ENCODE results near the gene COX7A2L.
"Not testable (repeated sequence)": the region's sequence is repeated elsewhere in the genome, so short reads cannot be mapped to it uniquely, and the experiment has no call there.

COX7A2L gene

DNA sequence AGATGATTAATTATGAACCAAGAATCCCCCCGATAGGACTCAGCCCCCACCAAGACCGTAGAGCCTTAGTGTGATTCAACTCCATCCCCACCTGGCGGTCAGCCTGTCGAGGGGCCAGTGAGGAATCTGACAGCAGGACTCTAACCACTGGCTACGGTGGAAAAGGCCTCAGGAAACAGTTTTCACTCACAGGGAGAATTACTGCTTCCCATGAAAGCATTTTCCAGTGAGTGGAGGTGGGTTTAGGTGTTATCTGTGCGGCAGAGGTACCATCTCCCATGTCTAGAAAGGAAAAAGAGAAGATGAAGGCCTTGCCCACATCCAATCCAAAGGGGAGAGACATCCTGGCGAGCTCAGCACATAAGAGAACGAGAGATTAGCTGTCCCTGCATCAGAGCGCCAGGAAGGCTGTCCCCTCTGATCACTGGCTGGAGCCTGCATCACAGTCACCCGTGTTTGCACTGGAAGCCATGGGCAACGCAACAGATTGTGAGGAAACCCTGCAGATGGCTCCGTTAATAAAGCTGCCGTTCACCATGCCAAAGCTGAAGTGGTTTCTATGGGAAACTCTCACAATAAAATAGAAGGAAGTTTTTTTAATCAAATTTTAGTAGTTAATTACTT lies 22.3 kb downstream of the COX7A2L start:
- no peak for DNase-seq

DNA sequence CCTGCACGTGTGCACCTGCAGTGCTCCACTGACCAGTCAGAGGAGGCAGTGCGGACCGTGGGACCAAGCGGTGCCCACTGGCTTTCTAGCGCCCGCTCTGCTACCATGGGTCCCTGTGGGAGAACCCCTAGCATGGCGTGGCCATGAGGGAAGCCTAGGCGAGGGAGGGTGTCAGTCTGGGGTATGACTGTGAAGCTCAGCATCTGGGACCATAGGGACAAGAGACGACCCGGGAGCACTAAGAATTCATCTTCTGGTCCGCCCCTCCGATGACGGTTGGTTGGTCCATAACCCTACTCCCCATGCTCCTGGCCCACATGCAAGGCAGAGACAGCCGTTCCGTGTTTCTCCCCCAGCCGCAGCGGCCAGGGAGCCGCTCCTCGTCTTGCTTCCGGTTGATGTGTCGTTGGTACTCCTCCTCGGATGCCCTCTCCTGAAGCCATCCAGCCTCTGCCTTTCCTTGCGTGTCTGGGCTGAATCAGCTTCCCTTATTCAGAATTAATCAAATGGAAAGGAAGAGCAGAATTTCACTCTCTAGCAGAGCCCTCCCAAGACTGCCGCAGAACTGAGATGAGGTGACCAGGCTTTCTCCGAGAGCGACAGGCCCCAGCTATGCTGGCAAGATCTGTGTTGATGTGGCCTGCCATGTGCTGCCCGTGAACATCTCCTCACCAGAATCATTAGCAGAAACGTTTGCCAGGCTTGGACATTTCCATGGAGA lies 23.0 kb downstream of the COX7A2L start:
- DNase-seq: no peak

DNA sequence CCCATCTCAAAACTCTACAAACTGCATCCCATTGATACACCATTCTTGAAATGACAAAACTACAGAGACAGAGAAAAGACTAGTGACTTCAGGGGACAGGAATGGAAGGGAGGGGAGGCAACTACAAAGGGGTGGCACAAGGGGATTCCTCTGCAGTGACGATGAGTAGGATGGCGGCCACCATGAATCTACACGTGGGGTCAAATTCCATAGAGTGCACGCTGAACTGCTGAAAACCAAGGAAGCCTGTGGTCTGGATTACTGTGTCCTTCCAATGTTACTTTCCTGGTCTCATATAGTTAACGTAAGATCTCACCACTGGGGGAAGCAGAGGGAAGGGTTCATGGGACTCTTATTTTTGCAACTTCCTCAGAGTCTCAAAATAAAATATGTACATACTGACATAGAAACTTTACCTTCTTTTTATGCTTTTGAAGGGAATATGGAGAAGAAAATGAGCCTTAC lies 23.6 kb downstream of the COX7A2L start:
- no peak for DNase-seq

DNA sequence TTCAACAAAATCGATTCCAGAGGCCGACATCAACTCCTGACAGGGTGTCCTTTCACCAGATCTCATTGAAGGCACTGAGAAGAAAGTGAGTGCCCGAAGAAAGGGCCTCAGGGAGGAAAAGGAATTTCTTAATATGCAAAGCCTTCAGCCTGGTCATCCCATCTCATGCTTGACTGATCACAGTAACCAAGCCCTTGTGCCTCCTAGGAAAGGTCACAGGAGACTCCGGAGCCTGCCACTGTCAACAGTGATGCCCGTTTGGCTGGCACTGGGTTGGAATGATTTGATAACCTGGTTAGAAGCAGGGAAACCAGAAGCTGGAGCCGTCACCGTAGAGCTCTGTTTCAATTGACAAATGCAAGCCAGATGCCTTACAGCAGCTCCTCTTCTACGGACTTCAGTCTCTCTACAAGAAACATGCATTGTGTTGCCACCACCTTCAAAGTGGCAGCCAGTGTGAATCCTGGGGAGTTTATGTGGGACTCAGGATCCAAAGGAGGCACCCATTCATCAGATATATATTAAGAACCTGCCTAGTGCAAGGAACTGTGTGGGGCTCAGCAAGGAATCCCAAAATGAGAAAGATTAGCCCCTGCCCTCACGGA lies 24.6 kb downstream of the COX7A2L start:
- DNase-seq: no peak

DNA sequence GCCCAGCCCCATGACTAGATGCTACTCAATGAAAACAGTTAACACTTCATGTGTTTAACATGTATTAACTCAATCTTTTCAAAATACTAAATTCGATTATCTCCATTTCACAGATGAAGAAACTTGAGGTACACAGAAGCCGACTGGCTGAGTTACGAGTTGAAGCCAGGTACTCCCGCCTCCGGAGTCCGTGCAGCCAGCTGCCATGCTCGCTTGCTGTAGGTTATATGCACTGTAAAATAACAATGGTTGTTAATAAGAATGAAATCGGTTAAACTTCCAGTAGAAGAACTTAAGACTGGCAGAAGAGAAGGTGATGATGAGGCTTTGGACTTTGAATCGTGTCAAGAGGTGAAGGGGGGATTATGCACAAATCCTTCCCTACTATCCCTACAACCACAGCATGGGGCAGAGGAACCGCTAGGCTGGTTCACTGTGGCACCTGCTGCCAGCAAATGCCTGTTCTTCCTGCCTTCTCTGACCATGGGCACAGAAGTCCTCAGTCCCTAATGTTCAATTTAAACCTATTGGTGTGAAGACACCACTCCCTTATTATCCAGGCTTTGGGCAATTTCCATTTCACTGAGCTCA lies 25.4 kb downstream of the COX7A2L start:
- DNase-seq: no peak

DNA sequence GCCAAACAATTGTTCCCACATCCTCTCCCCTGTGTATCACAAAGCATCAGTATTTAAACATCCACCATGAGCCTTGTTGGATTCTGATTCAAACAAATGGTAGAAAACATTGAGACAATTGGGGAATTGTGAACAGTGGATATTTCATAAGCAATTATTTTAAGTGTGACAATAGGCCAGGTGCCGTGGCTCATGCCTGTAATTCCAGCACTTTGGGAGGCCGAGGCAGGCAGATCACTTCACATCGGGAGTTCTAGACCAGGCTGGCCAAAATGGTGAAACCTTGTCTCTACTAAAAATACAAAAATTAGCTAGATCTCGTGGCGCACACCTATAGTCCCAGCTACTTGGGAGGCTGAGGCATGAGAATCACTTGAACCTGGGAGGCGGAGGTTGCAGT lies 26.2 kb downstream of the COX7A2L start:
- not testable (repeated sequence) for DNase-seq

DNA sequence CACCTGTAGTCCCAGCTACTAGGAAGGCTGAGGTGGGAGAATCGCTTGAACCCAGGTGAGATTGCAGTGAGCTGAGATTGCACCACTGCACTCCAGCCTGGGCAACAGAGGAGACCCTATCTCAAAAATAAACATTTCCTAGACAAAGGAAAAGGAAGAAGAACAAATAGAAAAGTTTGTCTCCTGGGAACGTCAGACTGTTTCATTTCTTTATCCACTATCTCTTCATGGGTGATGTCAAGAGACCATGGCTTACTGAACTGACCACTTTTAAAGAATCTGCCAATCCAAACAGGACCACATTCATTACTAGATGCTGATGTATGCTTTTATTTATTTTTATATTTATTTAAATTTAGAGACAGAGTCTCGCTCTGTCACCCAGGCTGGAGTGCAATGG lies 26.8 kb downstream of the COX7A2L start:
- no peak for DNase-seq

DNA sequence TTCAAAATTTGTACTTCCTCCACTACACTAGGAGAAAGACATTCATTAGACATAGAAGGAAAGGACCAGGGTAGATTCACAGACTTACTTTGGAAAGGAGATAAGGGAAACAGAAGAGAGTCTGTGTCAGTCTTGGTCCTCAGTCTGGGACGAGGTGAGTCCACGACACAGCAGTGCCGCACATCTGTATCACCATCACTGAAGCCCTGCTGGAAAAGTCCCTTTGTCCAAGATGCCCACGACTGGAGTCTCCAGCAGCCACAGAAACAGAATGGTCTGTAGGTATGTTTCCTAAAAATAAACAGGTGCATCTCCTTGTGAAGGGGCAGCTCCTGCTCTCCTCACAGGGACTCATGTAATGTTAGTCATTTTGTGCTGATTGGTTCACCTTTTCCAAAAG lies 27.4 kb downstream of the COX7A2L start:
- DNase-seq: no peak

DNA sequence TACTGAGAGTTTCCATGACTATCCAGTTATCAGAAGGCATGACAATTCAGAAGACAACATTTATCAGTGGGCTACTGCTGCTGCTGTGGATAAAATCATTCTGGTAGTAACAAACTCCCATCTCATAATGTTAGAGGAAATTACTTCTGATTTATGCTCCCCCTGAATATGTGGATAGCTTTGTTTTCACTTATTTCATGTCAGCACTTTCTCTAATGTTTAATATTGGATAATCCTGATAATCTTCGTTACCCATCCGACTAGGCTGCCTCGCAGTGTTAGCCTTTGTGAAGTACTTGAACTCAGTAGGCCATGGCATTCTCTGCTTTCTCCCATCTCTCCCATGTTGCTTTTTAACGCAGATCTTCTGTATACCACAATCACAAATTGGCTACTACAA lies 28.4 kb downstream of the COX7A2L start:
- DNase-seq: no peak

DNA sequence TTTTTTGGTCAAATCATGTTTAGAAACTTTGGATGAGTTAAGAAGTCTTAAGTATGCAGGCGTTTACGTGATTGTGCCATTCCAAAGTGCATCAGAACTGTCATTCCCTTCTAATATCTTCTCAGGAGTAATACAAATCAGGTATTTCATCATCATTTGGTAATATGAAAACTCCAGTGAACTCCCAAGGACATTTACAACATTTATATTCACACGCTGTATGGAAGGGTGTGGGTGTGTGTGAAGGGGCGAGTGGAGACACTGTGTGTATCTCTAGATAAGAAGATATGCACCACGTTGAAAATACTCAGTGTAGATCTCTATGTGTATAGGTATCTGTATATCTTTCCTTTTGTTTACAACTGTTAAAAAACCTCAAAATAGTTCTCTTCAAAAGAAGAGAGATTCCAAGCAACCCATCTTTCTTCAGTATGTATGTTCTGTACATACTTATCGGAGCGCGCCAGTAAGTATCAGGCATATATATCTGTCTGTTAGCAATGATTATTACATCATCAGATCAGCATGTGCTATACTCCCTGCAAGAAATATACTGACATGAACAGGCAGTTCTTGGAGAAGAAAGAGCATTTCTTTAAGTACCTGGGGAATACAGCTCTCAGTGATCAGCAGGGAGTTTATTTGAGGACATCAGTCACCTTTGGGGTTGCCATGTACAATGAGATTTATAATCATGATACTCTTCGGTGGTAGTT lies 29.3 kb downstream of the COX7A2L start:
- DNase-seq: no peak

DNA sequence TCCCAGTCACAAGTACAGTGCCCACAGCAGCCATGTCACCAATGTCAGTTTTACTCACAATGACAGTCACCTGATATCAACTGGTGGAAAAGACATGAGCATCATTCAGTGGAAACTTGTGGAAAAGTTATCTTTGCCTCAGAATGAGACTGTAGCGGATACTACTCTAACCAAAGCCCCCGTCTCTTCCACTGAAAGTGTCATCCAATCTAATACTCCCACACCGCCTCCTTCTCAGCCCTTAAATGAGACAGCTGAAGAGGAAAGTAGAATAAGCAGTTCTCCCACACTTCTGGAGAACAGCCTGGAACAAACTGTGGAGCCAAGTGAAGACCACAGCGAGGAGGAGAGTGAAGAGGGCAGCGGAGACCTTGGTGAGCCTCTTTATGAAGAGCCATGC lies 31.3 kb downstream of the COX7A2L start:
- no peak for DNase-seq

DNA sequence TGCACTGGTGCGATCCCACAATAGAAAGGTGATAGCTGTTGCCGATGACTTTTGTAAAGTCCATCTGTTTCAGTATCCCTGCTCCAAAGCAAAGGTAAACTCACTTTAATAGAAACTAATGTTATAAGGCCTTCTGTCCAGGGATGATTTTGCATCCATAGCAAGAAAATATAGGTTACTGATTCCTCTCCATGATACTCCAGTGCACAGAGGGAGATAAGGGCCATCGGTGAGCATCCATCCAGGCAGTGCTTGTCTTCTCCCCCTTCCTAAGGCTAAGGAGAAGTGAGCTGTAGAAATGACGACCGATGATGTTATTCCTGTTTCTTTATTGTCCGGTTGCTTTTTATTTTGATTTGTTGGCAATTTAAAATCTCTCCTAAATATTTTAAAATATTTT lies 32.1 kb downstream of the COX7A2L start:
- no peak for DNase-seq

DNA sequence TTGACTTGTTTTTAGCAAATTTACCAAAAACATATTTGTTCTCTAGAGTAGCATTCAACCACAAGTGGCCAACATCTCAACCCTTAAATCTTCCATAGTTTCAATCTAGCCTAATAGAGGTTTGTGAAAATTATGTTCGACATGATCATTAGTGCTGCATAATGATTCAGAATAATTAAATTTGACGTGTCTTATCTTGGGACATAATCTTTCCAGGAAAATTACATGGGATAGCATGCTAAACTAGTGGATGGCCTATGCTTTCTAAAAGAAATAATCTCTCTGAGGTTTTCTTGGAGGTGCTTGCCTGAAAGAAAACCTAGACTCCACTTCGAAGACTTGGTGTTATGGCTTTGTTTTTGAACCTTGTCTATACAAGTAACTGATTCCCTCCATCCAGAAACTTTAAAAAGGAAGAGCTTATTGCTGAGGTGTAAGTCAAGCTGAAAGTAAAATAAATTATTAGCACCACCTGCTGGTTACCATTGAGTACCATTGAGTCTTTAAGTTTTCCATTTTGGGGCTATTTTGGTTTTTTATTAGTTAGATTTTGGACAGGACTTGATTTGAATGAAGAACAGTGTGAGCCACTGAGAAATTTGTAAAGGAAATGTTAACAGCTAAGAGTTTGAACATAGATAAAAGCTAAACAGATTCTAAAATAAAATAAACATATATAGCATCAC lies 32.7 kb downstream of the COX7A2L start:
- no peak for DNase-seq

DNA sequence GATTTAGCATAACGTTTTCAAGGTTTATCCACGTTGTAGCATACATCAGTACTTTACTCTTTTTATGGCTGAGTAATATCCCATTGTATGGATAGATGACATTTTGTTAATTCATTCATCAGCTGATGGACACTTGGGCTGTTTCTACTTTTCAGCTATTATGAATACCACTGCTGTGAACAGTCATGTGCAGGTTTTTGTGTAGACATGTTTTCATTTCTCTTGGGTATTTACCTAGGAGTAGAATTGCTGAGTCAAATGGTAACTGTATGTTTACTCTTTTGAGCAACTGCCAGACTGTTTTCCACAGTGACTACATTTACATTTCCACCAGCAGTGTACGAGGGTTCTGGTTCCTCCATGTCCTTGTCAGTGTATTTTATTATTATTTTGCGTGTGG lies 33.9 kb downstream of the COX7A2L start:
- DNase-seq: no peak

DNA sequence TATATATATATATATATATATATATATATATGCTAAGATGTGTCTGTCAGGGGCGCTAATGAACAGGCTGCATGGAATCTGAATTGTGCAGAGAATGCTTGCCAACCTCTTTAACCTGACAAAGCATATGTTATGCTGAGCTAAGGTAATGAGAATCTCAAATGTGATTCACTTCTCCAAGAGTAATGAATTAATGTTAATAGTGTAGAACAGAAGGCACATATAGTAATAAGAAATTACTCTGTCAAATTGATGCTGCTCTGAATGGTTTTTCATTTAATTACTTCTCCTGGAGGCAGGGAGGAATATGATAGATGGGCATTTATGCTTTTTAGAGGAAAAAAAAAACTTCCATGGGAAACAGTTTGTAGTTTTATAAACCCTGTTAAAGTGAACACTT lies 35.4 kb downstream of the COX7A2L start:
- DNase-seq: no peak

DNA sequence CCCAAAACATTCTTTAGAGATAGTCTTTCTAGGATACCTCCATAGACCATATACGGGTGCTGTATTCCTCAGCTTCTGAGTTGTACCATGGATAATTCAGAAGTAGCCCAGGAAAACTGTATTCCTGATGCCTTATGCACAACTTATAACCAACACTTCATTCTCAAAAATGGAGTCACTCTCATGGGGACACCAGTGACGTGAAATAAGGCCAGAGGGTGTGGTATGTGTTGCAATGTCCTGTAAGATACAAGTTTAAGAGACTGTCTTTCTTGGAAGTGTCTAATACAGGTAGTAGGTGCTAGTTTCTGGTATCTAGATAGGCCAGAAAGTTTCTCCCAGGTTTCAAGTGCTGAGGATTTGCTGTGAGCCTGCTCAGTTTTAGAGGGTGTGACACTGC lies 36.1 kb downstream of the COX7A2L start:
- DNase-seq: no peak

DNA sequence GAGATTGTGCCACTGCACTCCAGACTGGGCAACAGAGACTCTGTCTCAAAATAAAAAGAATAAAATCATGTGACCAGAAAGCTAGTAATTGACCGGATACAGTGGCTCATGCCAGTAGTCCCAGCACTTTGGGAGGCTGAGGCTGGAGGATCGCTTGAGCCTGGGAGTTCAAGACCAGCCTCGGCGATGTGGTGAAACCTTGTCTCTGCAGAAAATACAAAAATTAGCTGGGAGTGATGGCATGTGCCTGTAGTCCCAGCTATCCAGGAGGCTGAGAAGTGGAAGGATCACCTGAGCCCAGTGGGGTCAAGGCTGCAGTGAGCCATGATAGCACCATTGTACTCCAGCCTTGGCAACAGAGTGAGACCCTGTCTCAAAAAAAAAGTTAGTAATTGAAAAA lies 36.8 kb downstream of the COX7A2L start:
- no peak for DNase-seq

DNA sequence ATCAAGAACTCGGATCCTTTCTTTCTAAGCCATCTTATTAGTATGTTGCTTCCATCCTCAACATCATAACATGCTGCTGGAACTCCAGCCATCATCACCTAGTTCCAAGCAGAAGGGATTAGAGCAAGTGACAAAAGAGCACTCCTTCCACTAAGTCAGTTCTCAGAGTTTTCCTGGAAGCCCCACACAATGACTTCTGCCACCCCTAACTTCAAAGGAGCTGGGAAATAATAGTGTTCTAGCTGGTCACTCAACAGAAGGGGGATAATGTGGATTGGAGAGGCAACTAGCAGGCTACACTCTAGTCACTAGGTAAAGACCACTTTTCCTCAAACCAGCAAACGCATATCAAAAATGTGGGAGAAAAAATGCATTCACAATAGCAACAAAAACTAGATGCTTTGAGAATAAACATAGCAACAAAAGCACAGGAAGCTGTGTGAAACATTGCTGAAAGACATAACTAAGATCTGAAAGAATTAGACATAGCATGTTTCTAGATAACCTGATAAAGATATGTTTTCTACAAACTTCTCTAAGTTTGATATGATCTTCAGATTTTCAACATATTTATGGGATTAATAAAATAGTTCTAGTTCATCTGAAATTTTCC lies 39.5 kb downstream of the COX7A2L start:
- DNase-seq: no peak

DNA sequence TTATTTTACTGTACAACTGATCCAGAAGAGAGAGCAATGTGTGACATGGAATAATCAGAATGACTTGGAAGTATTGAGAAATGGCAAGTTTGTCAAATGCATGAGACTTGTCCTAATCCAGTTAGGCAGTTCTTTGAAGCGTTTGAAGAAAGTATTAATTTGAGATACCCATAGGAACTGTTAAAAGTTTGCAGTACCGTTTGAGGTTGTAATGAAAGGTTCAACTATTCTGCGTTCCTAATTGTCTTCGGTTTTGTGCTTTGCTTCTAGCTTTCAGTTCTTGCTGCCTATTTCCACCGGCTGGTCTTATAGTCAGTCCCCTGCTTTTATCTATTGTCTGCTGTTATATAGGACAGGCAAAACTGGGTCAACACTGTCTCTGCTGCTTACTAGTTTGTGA lies 41.8 kb downstream of the COX7A2L start:
- no peak for DNase-seq

DNA sequence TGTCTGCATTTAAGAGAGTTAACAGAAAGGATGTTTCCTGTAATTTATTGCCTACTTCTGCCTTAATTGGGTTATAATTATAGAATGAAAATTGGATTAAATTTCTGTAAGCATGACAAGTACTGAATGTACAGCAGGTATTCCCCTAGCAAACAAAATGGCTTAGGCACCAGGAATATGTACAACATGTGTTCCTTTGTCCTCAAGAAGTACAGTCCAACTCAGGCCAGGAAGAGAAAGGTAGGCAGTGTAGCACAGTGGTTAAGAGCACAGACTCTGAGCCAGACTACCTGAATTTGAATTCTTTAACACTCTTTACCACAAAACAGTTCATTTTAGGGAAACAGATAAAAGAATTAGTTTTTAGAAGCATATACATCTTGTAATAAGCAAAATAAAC lies 43.1 kb downstream of the COX7A2L start:
- DNase-seq: no peak

DNA sequence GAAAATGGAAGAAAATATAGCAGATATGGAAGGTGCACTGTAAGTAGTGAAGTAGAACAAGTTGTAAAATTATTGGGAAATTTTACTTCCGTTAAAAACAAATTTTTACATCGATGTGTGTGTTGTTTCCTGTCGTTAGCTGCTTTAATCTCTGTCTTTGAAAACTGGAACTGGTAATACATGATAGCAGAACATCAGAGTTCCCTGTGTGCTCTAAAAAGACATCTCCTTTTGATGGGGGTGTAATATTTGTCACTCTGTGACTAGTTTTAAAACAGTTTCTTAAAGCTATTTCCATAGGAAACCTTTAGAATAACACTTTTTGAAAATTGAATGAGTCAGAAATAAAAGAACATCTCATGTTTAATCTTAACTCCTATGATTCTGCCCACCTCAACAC lies 43.5 kb downstream of the COX7A2L start:
- DNase-seq: no peak

DNA sequence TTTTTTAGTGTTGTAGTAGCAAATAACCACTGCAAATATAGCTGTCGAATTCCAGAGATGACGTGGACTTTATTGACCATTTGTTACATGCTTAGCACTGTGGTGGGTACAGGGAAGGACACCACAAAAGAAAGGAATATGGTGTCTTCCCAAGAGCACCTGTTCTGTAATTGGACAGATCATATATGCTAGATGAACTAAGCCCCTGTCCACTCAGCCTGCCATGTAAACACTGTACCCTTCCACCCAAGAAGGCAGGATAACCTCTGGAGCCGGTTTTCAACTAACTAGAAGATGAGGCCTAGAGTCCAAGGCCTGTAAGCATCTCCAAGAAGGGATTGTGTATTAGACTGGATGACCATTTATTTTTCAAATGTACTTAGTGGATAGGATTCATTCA lies 44.1 kb downstream of the COX7A2L start:
- no peak for DNase-seq

Data from femur (tissue), 1 donor.